Non-pigmented ciliary epithelial cell (primary cell): ENCODE measurements around the gene INPP5B.
"Not testable (repeated sequence)": the region's sequence is repeated elsewhere in the genome, so short reads cannot be mapped to it uniquely, and the experiment has no call there.

Source experiments
- DNase-seq: peaks from one replicate; pipeline ENCODE4 v3.0.0-alpha.2; 2010; ENCODE audit warnings: low read depth

The INPP5B gene

DNA sequence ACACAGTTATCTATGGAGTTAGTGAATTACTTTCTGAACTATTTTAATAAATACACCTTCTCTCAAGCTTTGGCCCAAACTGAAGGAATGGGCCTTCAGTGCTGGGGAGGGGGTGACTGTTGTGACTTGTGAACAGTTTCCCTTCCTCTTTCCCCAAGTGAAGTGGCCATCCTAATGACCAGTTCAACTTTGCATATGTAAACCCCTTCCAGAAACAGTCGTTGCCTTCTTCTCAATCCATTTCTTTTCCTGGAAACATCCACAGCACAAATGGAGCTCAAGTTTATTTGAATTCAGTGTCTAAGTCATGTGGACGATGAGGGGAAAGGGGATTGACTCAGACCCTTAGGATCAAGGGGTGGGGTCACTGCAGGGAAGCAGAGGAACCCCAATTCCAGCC lies 1.3 kb upstream of the INPP5B start:
- DNase-seq = no peak

DNA sequence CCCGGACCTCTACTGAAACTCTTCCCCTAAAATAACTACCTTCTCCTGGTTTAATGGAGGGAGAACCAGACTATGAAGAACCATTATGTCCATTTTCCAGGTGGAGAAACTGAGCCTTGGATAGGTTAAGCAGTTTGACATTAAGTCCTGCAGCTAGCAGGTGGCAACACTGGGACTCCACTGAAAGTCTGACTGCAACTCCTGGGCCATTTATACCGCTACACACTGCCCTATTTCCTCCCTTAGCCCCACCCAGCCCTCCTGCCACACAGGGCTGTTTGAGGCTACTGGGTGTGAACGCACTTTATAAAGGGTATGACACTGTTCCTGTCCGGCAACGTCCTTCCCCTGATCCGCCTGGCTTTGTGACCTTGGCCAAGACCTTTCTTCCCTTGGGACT lies 511 bp upstream of the INPP5B start:
- DNase-seq = no peak

GRCh38 chr1:37945743-37946702 lies 830 bp downstream of the INPP5B start:
- peak; percentile 70 for DNase-seq

GRCh38 chr1:37945251-37945650 lies 1.6 kb downstream of the INPP5B start:
- DNase-seq = no peak

GRCh38 chr1:37944816-37945215 lies 2.0 kb downstream of the INPP5B start:
- DNase-seq = no peak

- DNase-seq = no peak
Observed at GRCh38 chr1:37944086-37944763, 2.6 kb downstream of the INPP5B start.

DNA sequence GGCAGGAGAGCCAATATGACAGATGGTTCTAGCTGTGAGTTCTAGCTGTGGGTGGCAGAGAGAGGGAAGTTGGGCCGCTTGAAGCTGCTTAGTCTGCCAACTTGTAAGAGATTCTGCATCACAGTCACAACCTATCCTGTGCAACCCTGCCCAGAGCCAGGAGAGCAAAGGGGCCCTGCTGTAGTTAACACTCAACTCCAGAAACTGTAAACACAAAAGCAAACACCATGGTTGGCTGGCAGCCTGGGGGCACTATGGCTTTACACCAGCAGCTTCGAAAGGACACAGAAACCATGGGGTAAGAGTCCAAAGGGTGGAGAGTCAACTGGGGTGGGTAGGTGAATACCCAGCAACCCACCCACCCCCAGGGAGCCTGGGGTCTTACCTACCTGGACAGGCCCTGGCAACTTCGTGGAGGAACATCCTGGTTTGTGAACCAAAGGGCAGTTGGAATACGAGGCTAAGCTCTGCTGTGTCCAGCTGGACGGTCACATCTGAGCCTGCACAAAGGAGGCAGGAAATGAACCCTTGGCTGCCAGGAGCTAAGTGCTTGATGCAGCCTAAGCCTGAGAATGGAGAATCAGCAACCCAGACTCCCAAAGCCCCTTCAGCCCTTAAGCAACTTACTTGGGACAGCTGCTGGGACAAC lies 6.4 kb downstream of the INPP5B start:
- DNase-seq = no peak

DNA sequence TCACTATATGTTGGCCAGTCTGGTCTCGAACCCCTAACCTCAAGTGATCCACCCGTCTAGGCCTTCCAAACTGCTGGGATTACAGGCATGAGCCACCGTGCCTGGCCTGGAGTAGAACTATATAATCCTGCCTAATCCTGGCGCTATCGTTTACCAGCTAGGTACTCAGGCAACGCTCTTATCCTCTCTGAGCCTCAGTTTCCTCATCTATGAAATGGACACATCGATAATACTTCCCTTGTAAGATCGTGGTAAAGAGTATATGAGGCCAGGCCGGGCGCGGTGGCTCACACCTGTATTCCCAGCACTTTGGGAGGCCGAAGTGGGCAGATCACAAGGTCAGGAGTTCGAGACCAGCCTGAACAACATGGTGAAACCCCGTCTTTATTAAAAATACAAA lies 10.1 kb downstream of the INPP5B start:
- not testable (repeated sequence) for DNase-seq

GRCh38 chr1:37932759-37933158 lies 14.1 kb downstream of the INPP5B start:
- no peak for DNase-seq

DNA sequence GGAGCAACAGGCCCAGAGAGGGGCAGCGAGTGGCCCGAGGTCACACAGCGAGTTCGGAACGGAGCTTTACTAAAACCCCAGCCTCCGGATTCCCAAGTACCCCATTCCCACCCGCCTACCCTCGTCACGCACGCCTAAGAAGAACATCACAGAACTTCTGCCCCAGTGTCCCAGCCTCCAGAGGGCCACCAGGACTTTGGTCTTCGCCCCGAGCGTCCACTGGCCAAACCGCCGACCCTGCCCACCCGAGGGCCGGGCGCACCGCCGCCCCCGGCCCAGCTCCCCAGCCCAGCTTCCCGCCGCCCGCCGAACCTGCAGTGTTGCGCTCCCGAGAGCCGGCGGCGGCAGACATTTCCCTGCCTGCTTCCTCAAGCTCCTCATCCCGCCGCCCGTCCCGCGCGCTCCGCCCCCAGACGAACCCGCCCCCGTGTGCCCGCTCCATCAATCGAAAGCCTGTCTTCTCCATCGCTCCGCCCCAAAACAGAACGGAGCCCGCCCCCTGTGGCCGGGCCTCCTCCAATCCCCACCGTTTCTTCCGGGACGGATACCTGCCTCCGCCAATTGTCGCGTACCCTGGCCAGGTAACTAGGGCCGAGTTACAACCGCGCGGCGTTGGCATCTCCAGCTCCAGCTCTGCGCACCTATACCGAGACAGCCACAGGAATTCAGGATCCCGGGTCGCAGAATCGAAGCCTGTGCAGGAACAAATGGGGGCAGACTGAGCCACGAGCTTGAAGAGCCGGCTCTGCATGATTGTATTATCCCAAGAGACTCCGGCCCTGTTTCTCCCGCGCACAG lies 15.3 kb downstream of the INPP5B start:
- peak; percentile 73 for DNase-seq

- DNase-seq = no peak
Observed at GRCh38 chr1:37931102-37931360, 15.8 kb downstream of the INPP5B start.

GRCh38 chr1:37930246-37931101 lies 16.4 kb downstream of the INPP5B start:
- no peak for DNase-seq

DNA sequence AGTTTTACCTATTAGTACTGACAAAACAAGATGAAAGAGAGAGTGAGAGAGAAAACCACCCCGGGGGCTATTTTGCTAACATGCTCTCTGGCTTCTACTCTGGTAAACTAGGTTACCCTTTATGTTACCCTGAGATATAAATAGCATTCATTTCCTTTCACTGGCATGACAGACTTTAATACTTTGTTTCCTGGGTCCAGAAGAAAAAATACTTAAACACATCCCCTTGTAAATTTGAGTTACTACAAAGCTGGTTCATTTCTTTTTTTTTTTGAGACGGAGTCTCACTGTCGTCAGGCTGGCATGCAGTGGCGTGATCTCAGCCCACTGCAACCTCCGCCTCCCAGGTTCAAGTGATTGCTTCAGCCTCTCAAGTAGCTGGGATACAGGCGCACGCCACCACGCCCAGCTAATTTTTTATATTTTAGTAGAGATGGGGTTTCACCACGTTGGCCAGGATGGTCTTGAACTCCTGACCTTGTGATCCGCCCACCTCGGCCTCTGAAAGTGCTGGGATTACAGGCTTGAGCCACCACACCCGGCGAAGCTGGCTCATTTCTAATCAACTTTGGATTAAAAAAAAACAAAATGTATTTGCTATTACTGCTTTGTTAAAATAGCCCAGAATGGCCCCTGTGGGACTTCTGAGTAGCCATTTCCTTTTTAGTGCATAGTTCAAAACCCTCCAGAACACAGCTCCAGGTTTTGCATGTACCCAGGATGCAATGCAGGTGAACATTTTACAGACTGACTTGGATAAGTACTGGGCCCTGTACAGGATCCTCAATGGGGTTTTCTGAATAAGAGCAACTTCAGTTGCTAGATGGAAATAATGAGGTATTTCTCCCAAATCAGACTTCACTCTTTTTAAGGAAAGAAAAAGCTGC lies 20.6 kb downstream of the INPP5B start:
- DNase-seq = no peak

DNA sequence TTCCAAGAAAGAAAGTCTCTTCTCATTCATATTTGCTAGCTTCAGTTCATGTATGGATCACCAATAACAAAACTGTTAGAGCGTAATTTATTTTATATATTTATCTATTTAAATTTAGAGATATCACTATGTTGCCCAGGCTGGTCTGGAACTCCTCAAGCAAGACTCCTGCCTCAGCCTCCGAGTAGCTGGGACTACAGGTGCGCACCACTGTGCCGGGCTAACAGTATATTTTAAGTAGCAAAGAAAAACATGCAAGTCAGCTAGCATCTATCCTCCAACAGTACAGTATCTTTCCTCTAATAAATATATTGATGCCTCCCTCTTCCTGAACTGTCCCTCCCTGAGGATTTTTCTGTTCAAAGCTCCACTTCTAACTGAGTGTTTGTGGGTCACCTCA lies 21.5 kb downstream of the INPP5B start:
- no peak for DNase-seq

DNA sequence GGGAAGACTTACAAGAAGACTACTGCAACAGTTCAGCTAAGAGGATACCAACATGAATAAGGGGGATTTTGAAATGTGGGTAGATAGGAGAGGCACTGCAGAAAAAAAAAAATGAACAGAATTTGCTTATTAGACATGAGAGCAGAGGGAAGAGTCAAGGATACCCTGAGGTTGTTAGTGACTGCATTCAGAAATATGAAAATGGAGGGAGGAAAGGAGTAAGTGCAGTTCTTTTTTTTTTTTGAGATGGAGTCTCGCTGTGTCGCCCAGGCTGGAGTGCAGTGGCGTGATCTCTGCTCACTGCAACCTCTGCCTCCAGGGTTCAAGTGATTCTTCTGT lies 23.3 kb downstream of the INPP5B start:
- DNase-seq = no peak

DNA sequence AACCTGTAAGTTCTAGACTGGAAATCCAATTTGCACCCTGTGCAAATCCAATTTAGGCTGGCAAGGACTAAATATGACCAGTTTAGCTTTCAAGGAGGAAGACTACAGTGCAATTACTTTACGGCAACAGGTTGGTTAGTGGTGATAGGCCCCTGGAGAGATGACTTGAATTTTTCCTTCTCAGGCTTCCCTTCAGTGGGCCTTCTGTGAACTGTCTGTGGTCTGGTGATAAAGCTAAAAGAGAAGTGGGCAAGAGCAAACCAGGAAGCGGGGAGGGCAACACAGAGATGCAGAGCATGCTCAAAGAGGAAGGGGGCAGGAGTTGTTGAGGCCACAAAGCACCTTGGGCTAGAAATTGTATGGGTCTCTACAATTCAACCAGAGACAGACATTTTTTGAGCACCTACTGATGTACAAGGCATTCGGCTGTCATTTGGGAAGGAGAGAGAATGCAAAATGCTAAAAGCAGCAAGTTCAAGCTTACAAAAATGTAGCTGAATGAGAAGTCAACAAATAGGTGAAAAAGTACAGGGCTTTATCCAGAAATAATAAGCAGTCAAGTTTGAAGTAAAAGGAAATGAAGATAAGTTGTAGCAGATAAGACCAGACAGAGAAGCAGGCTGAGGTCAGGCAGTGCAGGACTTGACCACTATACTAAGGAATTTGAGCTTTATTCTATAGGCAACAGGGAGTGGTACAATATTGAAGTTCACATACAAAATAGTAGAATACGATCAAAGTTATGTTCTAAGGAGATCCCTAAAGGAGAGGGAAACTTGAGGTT lies 23.9 kb downstream of the INPP5B start:
- DNase-seq = no peak

GRCh38 chr1:37919277-37919676 lies 27.6 kb downstream of the INPP5B start:
- DNase-seq = no peak

DNA sequence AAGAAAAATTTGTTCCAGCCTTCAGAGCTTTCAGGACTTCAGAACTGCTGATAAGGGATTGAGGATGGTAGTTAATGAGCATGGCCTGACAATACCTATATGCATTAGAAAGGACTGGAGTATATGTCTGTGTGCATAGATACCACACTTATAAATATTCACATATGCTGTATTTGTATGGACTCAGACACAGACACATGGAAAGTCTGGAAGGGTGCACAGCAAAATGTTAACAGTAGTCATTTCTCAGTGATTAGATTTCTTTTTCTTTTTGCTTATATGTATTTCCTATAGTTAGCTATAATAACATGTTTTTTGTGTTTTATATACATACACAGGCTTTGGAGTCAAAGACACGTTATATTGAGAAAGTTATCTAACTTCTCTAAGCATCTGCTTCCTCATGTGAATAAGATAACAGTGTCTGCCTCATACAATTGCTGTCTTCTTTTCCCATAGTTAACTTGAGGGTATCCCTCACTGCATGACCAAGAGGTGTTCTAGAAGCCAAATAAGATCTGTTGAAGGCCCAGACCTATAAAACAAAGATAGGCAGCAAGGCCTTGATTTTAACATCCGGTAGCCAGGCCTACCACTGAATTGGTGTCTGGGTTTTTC lies 31.3 kb downstream of the INPP5B start:
- no peak for DNase-seq
